Testis (tissue), 2 donors: ENCODE measurements around the gene TNFSF11.

Experiments
- POLR2A ChIP-seq: fragments of 450-650 bp; IDR thresholded peaks from one replicate; pipeline ENCODE4 v1.6.1; 2017; ENCODE audit warnings: antibody characterized with exemption, mild to moderate bottlenecking, moderate library complexity
- TF ChIP-seq, protein P1 (sequence below), 3 experiments: fragments of 450-650 bp in 2 of 3; fragments of 200-600 bp in 1 of 3; sonication (generic) in 1 of 3; IDR thresholded peaks; one replicate each; pipeline ENCODE4 v1.5.1; 2016 to 2019; ENCODE audit warnings: antibody characterized with exemption in 3 of 3, mild to moderate bottlenecking in 2 of 3, moderate library complexity in 1 of 3

DNA sequence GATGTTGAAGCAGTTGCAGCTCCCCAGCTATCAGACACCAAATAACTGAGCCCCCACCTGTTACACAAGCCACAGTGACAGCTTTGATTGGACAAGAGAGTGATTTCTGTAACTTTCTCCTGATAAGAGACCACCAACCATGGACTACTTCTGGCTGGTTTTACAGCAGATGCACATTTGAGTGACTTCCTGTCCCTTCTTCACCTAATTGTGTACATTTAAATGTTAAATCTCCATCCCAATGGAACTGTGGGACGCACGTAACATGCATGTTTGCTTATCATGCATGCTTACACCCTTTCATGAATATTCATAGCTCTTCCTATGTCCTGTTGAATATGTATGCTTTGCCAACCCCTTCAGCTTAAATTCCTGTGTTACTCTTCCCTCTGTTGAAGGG lies 6.0 kb upstream of the TNFSF11 start:
- TF ChIP-seq, protein P1, sequence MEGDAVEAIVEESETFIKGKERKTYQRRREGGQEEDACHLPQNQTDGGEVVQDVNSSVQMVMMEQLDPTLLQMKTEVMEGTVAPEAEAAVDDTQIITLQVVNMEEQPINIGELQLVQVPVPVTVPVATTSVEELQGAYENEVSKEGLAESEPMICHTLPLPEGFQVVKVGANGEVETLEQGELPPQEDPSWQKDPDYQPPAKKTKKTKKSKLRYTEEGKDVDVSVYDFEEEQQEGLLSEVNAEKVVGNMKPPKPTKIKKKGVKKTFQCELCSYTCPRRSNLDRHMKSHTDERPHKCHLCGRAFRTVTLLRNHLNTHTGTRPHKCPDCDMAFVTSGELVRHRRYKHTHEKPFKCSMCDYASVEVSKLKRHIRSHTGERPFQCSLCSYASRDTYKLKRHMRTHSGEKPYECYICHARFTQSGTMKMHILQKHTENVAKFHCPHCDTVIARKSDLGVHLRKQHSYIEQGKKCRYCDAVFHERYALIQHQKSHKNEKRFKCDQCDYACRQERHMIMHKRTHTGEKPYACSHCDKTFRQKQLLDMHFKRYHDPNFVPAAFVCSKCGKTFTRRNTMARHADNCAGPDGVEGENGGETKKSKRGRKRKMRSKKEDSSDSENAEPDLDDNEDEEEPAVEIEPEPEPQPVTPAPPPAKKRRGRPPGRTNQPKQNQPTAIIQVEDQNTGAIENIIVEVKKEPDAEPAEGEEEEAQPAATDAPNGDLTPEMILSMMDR (IDR thresholded peaks at IDR 0.05): no peak
- no peak for TF ChIP-seq POLR2A
